IMR-90 (cell line): ENCODE results near the gene ZNF546. TPM values are rescaled to one million over a fixed set of nuclear protein-coding genes. Genes with fewer than 3 reads are reported as not detected.

Experiments used
- ATAC-seq: fragments of 200-7000 bp; cut with Tn5 transposase; 2 replicates; pipeline ENCODE4 v1.9.1; 2020; ENCODE audit warnings: low read depth, mild to moderate bottlenecking, moderate library complexity
- BruUV-seq: library from RNA; stranded (reverse); fragments of 400-500 nt; replicated peaks from 2 replicates; lab custom pipeline; 2021; lab: Mats Ljungman, UMichigan
- CTCF ChIA-PET: fragments of 300-600 bp; formaldehyde crosslinking; extraction: SDS; loops from one replicate; lab custom pipeline; 2021; ENCODE audit warnings: antibody characterized with exemption; lab: Yijun Ruan, JAX
- POLR2A ChIA-PET: fragments of 300-600 bp; sonication (Branson Sonifier 250); formaldehyde crosslinking; loops from one replicate; lab custom pipeline; 2022; ENCODE audit warnings: antibody characterized with exemption; ENCODE audit not compliant: unreplicated experiment; lab: Charles Lee
- DNase-seq: peaks from one replicate; pipeline ENCODE4 v3.0.0; 2013
- H2AFZ ChIP-seq: replicated peaks from 2 replicates; pipeline ENCODE3; 2013; ENCODE audit warnings: low read length, mild to moderate bottlenecking; ENCODE audit not compliant: poor library complexity
- H2AK5ac ChIP-seq: 2 replicates; pipeline ENCODE4 v1.6.1; 2013; ENCODE audit warnings: low read depth, low read length, inconsistent platforms
- H2AK9ac ChIP-seq: replicated peaks from 2 replicates; pipeline ENCODE3; 2013; ENCODE audit warnings: mild to moderate bottlenecking, low read depth, low read length, moderate library complexity; ENCODE audit not compliant: poor library complexity
- H2BK120ac ChIP-seq: 2 replicates; pipeline ENCODE4 v1.6.1; 2013; ENCODE audit warnings: low read depth, low read length, inconsistent platforms
- H2BK15ac ChIP-seq: 3 replicates; pipeline ENCODE4 v1.6.1; 2013; ENCODE audit warnings: low read depth, low read length, inconsistent platforms
- H2BK20ac ChIP-seq: 2 replicates; pipeline ENCODE4 v1.6.1; 2013; ENCODE audit warnings: low read depth, mild to moderate bottlenecking, inconsistent platforms, low read length, moderate library complexity
- H2BK5ac ChIP-seq: 2 replicates; pipeline ENCODE4 v1.6.1; 2013; ENCODE audit warnings: mild to moderate bottlenecking, low read depth, low read length, inconsistent platforms; ENCODE audit not compliant: poor library complexity, severe bottlenecking
- H3K14ac ChIP-seq: replicated peaks from 2 replicates; pipeline ENCODE4 v1.6.1; 2013; ENCODE audit warnings: low read depth, low read length, inconsistent platforms
- H3K18ac ChIP-seq: 2 replicates; pipeline ENCODE4 v1.6.1; 2013; ENCODE audit warnings: low read depth, low read length, control low read depth
- H3K23ac ChIP-seq: 2 replicates; pipeline ENCODE4 v1.6.1; 2013; ENCODE audit warnings: low read depth, low read length, inconsistent platforms
- H3K27ac ChIP-seq: 2 replicates; pipeline ENCODE4 v1.5.1; 2013; ENCODE audit warnings: mild to moderate bottlenecking, control low read depth, low read length; ENCODE audit not compliant: insufficient read depth
- H3K27me3 ChIP-seq: 2 replicates; pipeline ENCODE4 v1.6.1; 2013; ENCODE audit warnings: low read length; ENCODE audit not compliant: control insufficient read depth, insufficient read depth
- H3K36me3 ChIP-seq: 2 replicates; pipeline ENCODE4 v1.6.1; 2013; ENCODE audit warnings: low read length, mixed read lengths; ENCODE audit not compliant: control insufficient read depth, insufficient read depth
- H3K4ac ChIP-seq: 2 replicates; pipeline ENCODE4 v1.6.1; 2013; ENCODE audit warnings: low read depth, low read length, inconsistent platforms
- H3K4me1 ChIP-seq: 2 replicates; pipeline ENCODE4 v1.6.1; 2013; ENCODE audit warnings: low read length, mixed read lengths; ENCODE audit not compliant: control insufficient read depth, insufficient read depth
- H3K4me2 ChIP-seq: 2 replicates; pipeline ENCODE4 v1.6.1; 2013; ENCODE audit warnings: low read depth, mild to moderate bottlenecking, control low read depth, low read length, moderate library complexity
- H3K4me3 ChIP-seq: 2 replicates; pipeline ENCODE4 v1.5.1; 2013; ENCODE audit warnings: low read depth, mild to moderate bottlenecking, control low read depth, low read length, moderate library complexity; ENCODE audit not compliant: insufficient read depth
- H3K56ac ChIP-seq: 2 replicates; pipeline ENCODE4 v1.6.1; 2013; ENCODE audit warnings: low read length, inconsistent platforms; ENCODE audit not compliant: insufficient read depth; ENCODE audit errors: extremely low read depth
- H3K79me1 ChIP-seq, 2 experiments: 2 replicates each; pipeline ENCODE4 v1.6.1; 2013; ENCODE audit warnings: low read length in 2 of 2, inconsistent platforms in 1 of 2, low read depth in 1 of 2
- H3K9ac ChIP-seq: 2 replicates; pipeline ENCODE4 v1.6.1; 2013; ENCODE audit warnings: low read depth, low read length, control low read depth
- H3K9me1 ChIP-seq: 2 replicates; pipeline ENCODE4 v1.6.1; 2013; ENCODE audit warnings: low read length, inconsistent platforms; ENCODE audit not compliant: insufficient read depth
- H3K9me3 ChIP-seq: 2 replicates; pipeline ENCODE4 v1.6.1; 2013; ENCODE audit warnings: low read length; ENCODE audit not compliant: control insufficient read depth, insufficient read depth
- H4K20me1 ChIP-seq: 2 replicates; pipeline ENCODE4 v1.6.1; 2013; ENCODE audit warnings: low read length, inconsistent platforms; ENCODE audit not compliant: insufficient read depth
- H4K5ac ChIP-seq: 2 replicates; pipeline ENCODE4 v1.6.1; 2013; ENCODE audit warnings: mild to moderate bottlenecking, low read depth, low read length, control low read depth
- H4K8ac ChIP-seq, 2 experiments: 2 replicates each; pipeline ENCODE4 v1.6.1; 2013; ENCODE audit warnings: low read depth in 2 of 2, low read length in 2 of 2, control low read depth in 1 of 2, inconsistent platforms in 1 of 2
- H4K91ac ChIP-seq: 2 replicates; pipeline ENCODE4 v1.6.1; 2013; ENCODE audit warnings: low read depth, low read length, inconsistent platforms; ENCODE audit not compliant: insufficient read depth
- BHLHE40 ChIP-seq: fragments of 150-350 bp; IDR thresholded peaks from 2 replicates; pipeline ENCODE4 v1.6.1; 2016; ENCODE audit warnings: mild to moderate bottlenecking, low read depth, low read length
- CEBPB ChIP-seq: IDR thresholded peaks from 2 replicates; pipeline ENCODE4 v1.6.1; 2012; ENCODE audit warnings: low read depth, low read length, improper control_type of control experiment
- CHD1 ChIP-seq: IDR thresholded peaks from 2 replicates; pipeline ENCODE4 v1.6.1; 2012; ENCODE audit warnings: low read depth, low read length, improper control_type of control experiment
- CTCF ChIP-seq: conservative IDR thresholded peaks from 2 replicates; pipeline ENCODE4 v1.5.1; 2012; ENCODE audit warnings: mild to moderate bottlenecking, low read depth, low read length, improper control_type of control experiment
- ELK1 ChIP-seq: fragments of 150-350 bp; IDR thresholded peaks from 2 replicates; pipeline ENCODE4 v1.6.1; 2016; ENCODE audit warnings: low read depth, mild to moderate bottlenecking, low read length, moderate library complexity, borderline replicate concordance
- FOS ChIP-seq: fragments of 150-350 bp; IDR thresholded peaks from 2 replicates; pipeline ENCODE4 v1.6.1; 2016; ENCODE audit warnings: low read depth, low read length
- MAFK ChIP-seq: IDR thresholded peaks from 2 replicates; pipeline ENCODE4 v1.6.1; 2012; ENCODE audit warnings: low read depth, low read length, improper control_type of control experiment
- MAZ ChIP-seq: IDR thresholded peaks from 2 replicates; pipeline ENCODE4 v1.6.1; 2012; ENCODE audit warnings: low read depth, mild to moderate bottlenecking, low read length, improper control_type of control experiment, moderate library complexity, borderline replicate concordance
- MXI1 ChIP-seq: IDR thresholded peaks from 2 replicates; pipeline ENCODE4 v1.6.1; 2012; ENCODE audit warnings: low read depth, mild to moderate bottlenecking, low read length, moderate library complexity, borderline replicate concordance
- NFE2L2 ChIP-seq: fragments of 150-350 bp; IDR thresholded peaks from 2 replicates; pipeline ENCODE4 v1.6.1; 2016; ENCODE audit warnings: low read depth, mild to moderate bottlenecking, low read length
- POLR2A ChIP-seq: IDR thresholded peaks from 2 replicates; pipeline ENCODE4 v1.6.1; 2012; ENCODE audit warnings: mild to moderate bottlenecking, low read depth, low read length
- RAD21 ChIP-seq: IDR thresholded peaks from 2 replicates; pipeline ENCODE4 v1.6.1; 2012; ENCODE audit warnings: low read length, improper control_type of control experiment
- RCOR1 ChIP-seq: IDR thresholded peaks from 2 replicates; pipeline ENCODE4 v1.6.1; 2012; ENCODE audit warnings: mild to moderate bottlenecking, low read length, improper control_type of control experiment; ENCODE audit not compliant: insufficient replicate concordance
- RFX5 ChIP-seq: IDR thresholded peaks from 2 replicates; pipeline ENCODE4 v1.8.0; 2012; ENCODE audit warnings: low read depth, mild to moderate bottlenecking, low read length, moderate library complexity
- SMC3 ChIP-seq: fragments of 150-350 bp; IDR thresholded peaks from 2 replicates; pipeline ENCODE4 v1.6.1; 2016; ENCODE audit warnings: low read depth, mild to moderate bottlenecking, antibody characterized with exemption, low read length, moderate library complexity
- USF2 ChIP-seq: fragments of 150-350 bp; IDR thresholded peaks from 2 replicates; pipeline ENCODE4 v1.6.1; 2017; ENCODE audit warnings: mild to moderate bottlenecking, antibody characterized with exemption, low read length, low read depth
- WGBS, 2 experiments: methylation state at CpG; one replicate each; pipeline versions ENCODE4 v1.1.5 to v1.1.7; 2013; ENCODE audit warnings: missing lambda C conversion rate in 2 of 2; ENCODE audit not compliant: insufficient read length in 1 of 2; ENCODE audit errors: extremely low coverage in 2 of 2; 5-methylcytosine and 5-hydroxymethylcytosine counted together
- dilution Hi-C: fragments of 300-500 bp; cut with HindIII; formaldehyde crosslinking; loops from one replicate; pipeline ENCODE4 v1.14.3; 2018; ENCODE audit warnings: low sequenced_read_pairs; ENCODE audit not compliant: unreplicated experiment
- in situ Hi-C: fragments of 300-500 bp; cut with MboI; formaldehyde crosslinking; loops from 3 replicates; pipeline ENCODE4 v1.14.3; 2019; ENCODE audit warnings: low sequenced_read_pairs, inconsistent platforms, mixed read lengths
- intact Hi-C: fragments of 100-400 bp; cut with micrococcal nuclease; formaldehyde crosslinking; loops from 2 replicates; pipeline ENCODE4 v1.10.0; 2022
- polyA plus RNA-seq, 3 experiments: library from polyadenylated mRNA; depleted of rRNA; stranded (reverse); fragments of >200 nt; gene quantifications; 2 replicates each; pipeline ENCODE4 v1.2.3, GENCODE V29; 2012; ENCODE audit warnings: low replicate concordance in 1 of 3
- total RNA-seq: library from RNA; depleted of rRNA; stranded (reverse); fragments of >200 nt; gene quantifications from 2 replicates; pipeline ENCODE4 v1.2.3, GENCODE V29; 2012

ZNF546 gene
- total and polyA plus RNA-seq, 2 of the 4 experiments (the other 2 are of a cell fraction): 1.6 to 6.5 TPM

GRCh38 chr19:40035996-40036395, 39.1 kb downstream of the ZNF546 start:
- POLR2A ChIA-PET: no interaction called here
- H2BK15ac ChIP-seq: no peak overlapping the region
- no peak overlapping the region for H3K56ac ChIP-seq
- no peak overlapping the region for H2BK5ac ChIP-seq
- no peaks in the 10 kb centered on the region for H3K9me1 ChIP-seq
- no peak overlapping the region for H3K14ac ChIP-seq
- H3K36me3 ChIP-seq: no peaks in the 10 kb centered on the region; the same call in 1 of the 2 replicates
- H3K4me2 ChIP-seq: no peak overlapping the region
- H3K23ac ChIP-seq: no peak overlapping the region
- H2AK5ac ChIP-seq: no peak overlapping the region
- no TSS peak for BruUV-seq
- H3K27ac ChIP-seq: no peak overlapping the region
- no peak overlapping the region for H3K9ac ChIP-seq
- H3K4me3 ChIP-seq: no peak overlapping the region
- intact Hi-C loops (no loop called here), dilution Hi-C loops (no loop called here), in situ Hi-C loops (no loop called here)
- H3K27me3 ChIP-seq: no peaks in the 10 kb centered on the region
- no peak overlapping the region for H2AFZ ChIP-seq
- no peak overlapping the region for H3K18ac ChIP-seq
- no CpG with 5 or more reads among the region's 4 CpGs for WGBS, 2 experiments
- peaks cover 51% of the 10 kb centered on the region for H3K9me3 ChIP-seq
- no peak overlapping the region for H4K5ac ChIP-seq
- no peak overlapping the region for H3K4ac ChIP-seq
- DNase-seq (peak; percentile 4), ATAC-seq (no peak)
- no peak overlapping the region for H4K8ac ChIP-seq
- H3K79me1 ChIP-seq: no peaks in the 10 kb centered on the region
- TF ChIP-seq MAFK (no peak), RFX5 (no peak), FOS (no peak), RAD21 (no peak), CHD1 (no peak), CEBPB (no peak), ELK1 (no peak), USF2 (no peak), POLR2A (no peak), RCOR1 (no peak), NFE2L2 (no peak), SMC3 (no peak), MXI1 (no peak), CTCF (no peak), MAZ (no peak), BHLHE40 (no peak)
- no peak overlapping the region for H2BK20ac ChIP-seq
- CTCF ChIA-PET: no interaction called here
- no peak overlapping the region for H4K91ac ChIP-seq
- no peak overlapping the region for H2AK9ac ChIP-seq
- H3K4me1 ChIP-seq: no peaks in the 10 kb centered on the region
- H2BK120ac ChIP-seq: no peak overlapping the region
- no peaks in the 10 kb centered on the region for H4K20me1 ChIP-seq
